ENCODE data around the gene MXI1. TPM values are rescaled to one million over a fixed set of nuclear protein-coding genes. Genes with fewer than 3 reads are reported as not detected.
A peak's percentile ranks its signal among the peaks of the same experiment; 100 is the strongest.

MXI1 gene
- total and polyA plus RNA-seq, 2 experiments from 2014 or later = 5.1 to 8.5 TPM

- H2AFZ ChIP-seq = peak overlapping the region; percentile 81
- TF ChIP-seq EZH2phosphoT487 (IDR thresholded peaks at IDR 0.05; ENCODE audit: unreplicated experiment) (peak; percentile 38), CREB1 (CRISPR knock-in tag; IDR thresholded peaks at IDR 0.05; ENCODE audit: low read depth) (no peak), EZH2 (IDR thresholded peaks at IDR 0.05; ENCODE audit: low read depth, unreplicated experiment) (peak; percentile 85)
- TF ChIP-seq, protein P1, sequence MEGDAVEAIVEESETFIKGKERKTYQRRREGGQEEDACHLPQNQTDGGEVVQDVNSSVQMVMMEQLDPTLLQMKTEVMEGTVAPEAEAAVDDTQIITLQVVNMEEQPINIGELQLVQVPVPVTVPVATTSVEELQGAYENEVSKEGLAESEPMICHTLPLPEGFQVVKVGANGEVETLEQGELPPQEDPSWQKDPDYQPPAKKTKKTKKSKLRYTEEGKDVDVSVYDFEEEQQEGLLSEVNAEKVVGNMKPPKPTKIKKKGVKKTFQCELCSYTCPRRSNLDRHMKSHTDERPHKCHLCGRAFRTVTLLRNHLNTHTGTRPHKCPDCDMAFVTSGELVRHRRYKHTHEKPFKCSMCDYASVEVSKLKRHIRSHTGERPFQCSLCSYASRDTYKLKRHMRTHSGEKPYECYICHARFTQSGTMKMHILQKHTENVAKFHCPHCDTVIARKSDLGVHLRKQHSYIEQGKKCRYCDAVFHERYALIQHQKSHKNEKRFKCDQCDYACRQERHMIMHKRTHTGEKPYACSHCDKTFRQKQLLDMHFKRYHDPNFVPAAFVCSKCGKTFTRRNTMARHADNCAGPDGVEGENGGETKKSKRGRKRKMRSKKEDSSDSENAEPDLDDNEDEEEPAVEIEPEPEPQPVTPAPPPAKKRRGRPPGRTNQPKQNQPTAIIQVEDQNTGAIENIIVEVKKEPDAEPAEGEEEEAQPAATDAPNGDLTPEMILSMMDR (conservative IDR thresholded peaks at IDR 0.05; ENCODE audit: low read depth in 2 of 2) = 0 out of 4 replicates have a peak, but pooled peaks of 1 of the 2 experiments have one; percentile 5
- Mint-ChIP-seq H3K27ac (peak overlapping the region; percentile 79; the same call in 1 of the 2 replicates), H3K4me1 (peaks cover 39% of the 10 kb centered on the region), H3K27me3 (ENCODE audit: insufficient read depth, low read depth, poor library complexity) (peaks cover 81% of the 10 kb centered on the region), H3K9me3 (no peaks in the 10 kb centered on the region), H3K36me3 (ENCODE audit: low read depth) (no peaks in the 10 kb centered on the region; the same call in 2 of the 3 replicates), H3K4me3 (peak overlapping the region; percentile 90)
- H4K20me1 ChIP-seq (replicated peaks; ENCODE audit: insufficient read depth) = 0 out of 2 replicates have a peak, but pooled peaks cover 3% of the 10 kb centered on the region
- DNase-seq (ENCODE audit: low spot score) (no peak), ATAC-seq (no peak)
- H3K4me2 ChIP-seq = peak overlapping the region; percentile 99
- H3K79me2 ChIP-seq (replicated peaks; ENCODE audit: insufficient read depth) = no peaks in the 10 kb centered on the region
- no peak overlapping the region for H3K27ac ChIP-seq (ENCODE audit: low read depth)
- H3K9me2 ChIP-seq (ENCODE audit: insufficient read depth) = no peaks in the 10 kb centered on the region
- peaks cover 88% of the 10 kb centered on the region for H3K27me3 ChIP-seq (ENCODE audit: insufficient read depth)
- H3K4me3 ChIP-seq = peak overlapping the region; percentile 91
- H3F3A ChIP-seq (replicated peaks; ENCODE audit: low read depth) = 0 out of 2 replicates have a peak, but pooled peaks cover 12% of the 10 kb centered on the region
- H3K4me1 ChIP-seq (ENCODE audit: insufficient read depth) = peaks cover 34% of the 10 kb centered on the region
- H3K36me3 ChIP-seq (ENCODE audit: insufficient read depth) = no peaks in the 10 kb centered on the region
Measured at GRCh38 chr10:110208614-110209453, 1.4 kb downstream of the MXI1 start.

- DNase-seq (ENCODE audit: low spot score) (peak; percentile 66), ATAC-seq (peak; percentile 1; the same call in 2 of the 3 replicates)
- H3K27me3 Mint-ChIP-seq (ENCODE audit: insufficient read depth, low read depth, poor library complexity) = peaks cover 74% of the 10 kb centered on the region
- H3K9me2 ChIP-seq (ENCODE audit: insufficient read depth) = no peaks in the 10 kb centered on the region
- peaks cover 34% of the 10 kb centered on the region for H3K4me1 ChIP-seq (ENCODE audit: insufficient read depth)
- peak overlapping the region; percentile 90 for H3K4me3 Mint-ChIP-seq
- H3K27me3 ChIP-seq (ENCODE audit: insufficient read depth) = peaks cover 87% of the 10 kb centered on the region
- H3K27ac ChIP-seq (ENCODE audit: low read depth) = no peak overlapping the region
- H3K4me1 Mint-ChIP-seq = peaks cover 39% of the 10 kb centered on the region
- H3K4me2 ChIP-seq = peak overlapping the region; percentile 99
- H3K4me3 ChIP-seq = peak overlapping the region; percentile 91
- peak overlapping the region; percentile 9; the same call in 1 of the 2 replicates for H2AFZ ChIP-seq
- H3K36me3 ChIP-seq (ENCODE audit: insufficient read depth) = no peaks in the 10 kb centered on the region
- no peaks in the 10 kb centered on the region for H3K79me2 ChIP-seq (replicated peaks; ENCODE audit: insufficient read depth)
- H3F3A ChIP-seq (replicated peaks; ENCODE audit: low read depth) = 0 out of 2 replicates have a peak, but pooled peaks cover 12% of the 10 kb centered on the region
- no peaks in the 10 kb centered on the region for H3K9me3 Mint-ChIP-seq
- H3K36me3 Mint-ChIP-seq (ENCODE audit: low read depth) = no peaks in the 10 kb centered on the region; the same call in 2 of the 3 replicates
- H4K20me1 ChIP-seq (replicated peaks; ENCODE audit: insufficient read depth) = 0 out of 2 replicates have a peak, but pooled peaks cover 3% of the 10 kb centered on the region
- peak overlapping the region; percentile 79; the same call in 1 of the 2 replicates for H3K27ac Mint-ChIP-seq
- TF ChIP-seq, protein P1 (conservative IDR thresholded peaks at IDR 0.05; ENCODE audit: low read depth in 2 of 2) = no peak
- TF ChIP-seq NANOG (IDR thresholded peaks at IDR 0.05; ENCODE audit: borderline replicate concordance) (no peak), POLR2AphosphoS5 (IDR thresholded peaks at IDR 0.05; ENCODE audit: low read depth) (no peak), ETS1 (IDR thresholded peaks at IDR 0.05) (no peak)
Measured at GRCh38 chr10:110209454-110209925, 2.1 kb downstream of the MXI1 start.

Data from GM23338 (cell line).